CD14-positive monocyte (primary cell): ENCODE measurements around the gene LRRC45. TPM values are rescaled to one million over a fixed set of nuclear protein-coding genes. Genes with fewer than 3 reads are reported as not detected.

Experiments used
- DNase-seq, 3 donors: peaks; one replicate each; pipeline ENCODE4 v3.0.0-alpha.2; 2011 to 2022
- H2AFZ ChIP-seq: 2 replicates; pipeline ENCODE4 v1.6.0; 2012; ENCODE audit warnings: mild to moderate bottlenecking, low read depth, low read length, inconsistent platforms; ENCODE audit not compliant: insufficient read depth, poor library complexity, severe bottlenecking
- H3K27ac ChIP-seq, 2 donors: 1 replicate in 1 of 2; 2 replicates in 1 of 2; pipeline ENCODE4 v1.5.1; 2012 to 2013; ENCODE audit warnings: low read length in 2 of 2, control low read depth in 1 of 2, inconsistent platforms in 1 of 2, low read depth in 1 of 2, mild to moderate bottlenecking in 1 of 2
- H3K27me3 ChIP-seq, 2 donors: one replicate each; pipeline versions ENCODE4 v1.6.0 to v1.6.1; 2011 to 2013; ENCODE audit warnings: low read length in 2 of 2; ENCODE audit not compliant: control insufficient read depth in 2 of 2, insufficient read depth in 2 of 2
- H3K36me3 ChIP-seq, 2 donors: replicated peaks in 1 of 2; 1 replicate in 1 of 2; 2 replicates in 1 of 2; pipeline versions ENCODE4 v1.5.1 to v1.6.1; 2012 to 2013; ENCODE audit warnings: low read length in 2 of 2, control low read depth in 1 of 2, inconsistent platforms in 1 of 2, mild to moderate bottlenecking in 1 of 2; ENCODE audit not compliant: insufficient read depth in 2 of 2, control insufficient read depth in 1 of 2
- H3K4me1 ChIP-seq, 2 donors: 1 replicate in 1 of 2; 2 replicates in 1 of 2; pipeline versions ENCODE4 v1.5.1 to v1.6.1; 2012 to 2013; ENCODE audit warnings: low read length in 2 of 2, control low read depth in 1 of 2, inconsistent platforms in 1 of 2, mild to moderate bottlenecking in 1 of 2, moderate library complexity in 1 of 2; ENCODE audit not compliant: insufficient read depth in 2 of 2, control insufficient read depth in 1 of 2
- H3K4me2 ChIP-seq: replicated peaks from 2 replicates; pipeline ENCODE3; 2012; ENCODE audit warnings: low read length, moderate library complexity, mild to moderate bottlenecking; ENCODE audit not compliant: poor library complexity, severe bottlenecking; ENCODE audit errors: extremely low read depth
- H3K4me3 ChIP-seq, 3 experiments: fragments of 200-600 bp in 1 of 3; sonication (generic) in 1 of 3; replicated peaks in 1 of 3; 1 replicate in 2 of 3; 2 replicates in 1 of 3; pipeline ENCODE4 v1.5.1; 2011 to 2013; ENCODE audit warnings: low read length in 3 of 3, mild to moderate bottlenecking in 3 of 3, control low read depth in 2 of 3, low read depth in 2 of 3, inconsistent platforms in 1 of 3, moderate library complexity in 1 of 3
- H3K79me2 ChIP-seq: 2 replicates; pipeline ENCODE4 v1.6.0; 2012; ENCODE audit warnings: mild to moderate bottlenecking, control low read depth, inconsistent platforms, low read length, moderate library complexity; ENCODE audit not compliant: insufficient read depth
- H3K9ac ChIP-seq: 2 replicates; pipeline ENCODE4 v1.6.0; 2017; ENCODE audit warnings: low read length, mild to moderate bottlenecking; ENCODE audit not compliant: insufficient read depth, poor library complexity, severe bottlenecking
- H3K9me3 ChIP-seq, 2 donors: replicated peaks in 1 of 2; 1 replicate in 1 of 2; 2 replicates in 1 of 2; pipeline versions ENCODE4 v1.5.1 to v1.6.1; 2012 to 2013; ENCODE audit warnings: low read length in 2 of 2, control low read depth in 1 of 2; ENCODE audit not compliant: control insufficient read depth in 1 of 2, insufficient read depth in 1 of 2
- H4K20me1 ChIP-seq: 2 replicates; pipeline ENCODE4 v1.6.0; 2012; ENCODE audit warnings: mild to moderate bottlenecking, low read length, control low read depth, moderate library complexity; ENCODE audit not compliant: insufficient read depth
- H3K27ac Mint-ChIP-seq, 7 donors: one replicate each; pipeline ENCODE4 v1.8.0; 2020; ENCODE audit warnings: mild to moderate bottlenecking in 7 of 7, mixed read lengths in 7 of 7, moderate library complexity in 6 of 7, inconsistent platforms in 2 of 7
- H3K27me3 Mint-ChIP-seq, 3 donors: one replicate each; pipeline ENCODE4 v1.8.0; 2021 to 2022; ENCODE audit warnings: low read depth in 3 of 3, mild to moderate bottlenecking in 3 of 3, mixed read lengths in 3 of 3, moderate library complexity in 3 of 3, inconsistent platforms in 1 of 3
- H3K36me3 Mint-ChIP-seq, 2 donors: one replicate each; pipeline ENCODE4 v1.8.0; 2020; ENCODE audit warnings: mixed read lengths in 2 of 2, inconsistent platforms in 1 of 2, mild to moderate bottlenecking in 1 of 2
- H3K4me1 Mint-ChIP-seq: one replicate; pipeline ENCODE4 v1.8.0; 2020; ENCODE audit warnings: mild to moderate bottlenecking, mixed read lengths
- H3K4me3 Mint-ChIP-seq, 2 donors: one replicate each; pipeline ENCODE4 v1.8.0; 2020; ENCODE audit warnings: mild to moderate bottlenecking in 2 of 2, mixed read lengths in 2 of 2, moderate library complexity in 1 of 2
- H3K9me3 Mint-ChIP-seq, 7 donors: one replicate each; pipeline ENCODE4 v1.8.0; 2020 to 2022; ENCODE audit warnings: mixed read lengths in 7 of 7, mild to moderate bottlenecking in 6 of 7, moderate library complexity in 6 of 7, inconsistent platforms in 2 of 7
- CTCF ChIP-seq: fragments of 200-600 bp; IDR thresholded peaks from one replicate; pipeline ENCODE4 v1.8.0; 2022; ENCODE audit warnings: antibody characterized with exemption, mild to moderate bottlenecking
- WGBS: methylation state at CpG from one replicate; pipeline ENCODE4 v1.1.5; 2013; ENCODE audit warnings: missing lambda C conversion rate; ENCODE audit not compliant: insufficient coverage; 5-methylcytosine and 5-hydroxymethylcytosine counted together
- intact Hi-C, 2 donors: fragments of 100-400 bp; cut with micrococcal nuclease; formaldehyde crosslinking; loops; one replicate each; pipeline versions ENCODE4 v1.15.0 to v1.15.1; 2023
- polyA plus RNA-seq, 3 donors: library from polyadenylated mRNA; depleted of rRNA in 1 of 3; unstranded in 2 of 3; stranded (reverse) in 1 of 3; fragments of 300-500 nt in 2 of 3; fragments of >200 nt in 1 of 3; fragmentation: Illumina TruSeq in 2 of 3; gene quantifications; 1 replicate in 2 of 3; 2 replicates in 1 of 3; pipeline ENCODE4 v1.2.3, GENCODE V29; 2012 to 2021

Gene LRRC45
- polyA plus RNA-seq, 3 donors, result 2.6 to 12.2 (median 3.4) TPM

GRCh38 chr17:82047914-82048570 is 24.9 kb downstream of the LRRC45 start:
- Mint-ChIP-seq H3K36me3 (peaks cover 17 to 34% of the 10 kb centered on the region in 2 donors), H3K4me3 (no peak overlapping the region)
- intact Hi-C loops, result no loop called here

GRCh38 chr17:82048571-82048971 is 25.5 kb downstream of the LRRC45 start:
- H3K4me3 Mint-ChIP-seq, result no peak overlapping the region
- peaks cover 19% of the 10 kb centered on the region for H3K4me1 Mint-ChIP-seq
- H3K36me3 Mint-ChIP-seq, result peaks cover 17 to 39% of the 10 kb centered on the region in 2 donors
- TF ChIP-seq CTCF, result no peak
- H3K27ac Mint-ChIP-seq, result no peak overlapping the region
- Histone ChIP-seq H3K4me2 (no peak overlapping the region), H3K9ac (no peak overlapping the region), H3K79me2 (peaks cover 19% of the 10 kb centered on the region), H3K36me3 (peaks cover 23 to 32% of the 10 kb centered on the region in 2 donors), H4K20me1 (peaks cover 14% of the 10 kb centered on the region), H3K27ac (no peak overlapping the region), H3K9me3 (no peaks in the 10 kb centered on the region), H3K27me3 (no peaks in the 10 kb centered on the region), H3K4me3 (no peak overlapping the region), H2AFZ (no peak overlapping the region), H3K4me1 (peaks cover 20 to 28% of the 10 kb centered on the region in 2 donors)
- no peaks in the 10 kb centered on the region for H3K27me3 Mint-ChIP-seq
- no peaks in the 10 kb centered on the region for H3K9me3 Mint-ChIP-seq
- intact Hi-C loops, result no loop called here
- DNase-seq, result no peak
- 97% methylated on average over 16 of the region's 20 CpGs for WGBS

More at GRCh38 chr17:82047914-82048570, 24.9 kb downstream of the LRRC45 start:
- peaks cover 9% of the 10 kb centered on the region for H4K20me1 ChIP-seq
- DNase-seq, result no peak
- no peak for TF ChIP-seq CTCF
- H3K4me2 ChIP-seq, result no peak overlapping the region
- no peaks in the 10 kb centered on the region for H3K9me3 ChIP-seq
- no peak overlapping the region for H3K27ac ChIP-seq
- H3K36me3 ChIP-seq, result peaks cover 20 to 28% of the 10 kb centered on the region in 2 donors
- no peaks in the 10 kb centered on the region for H3K27me3 Mint-ChIP-seq
- no peak overlapping the region for H3K9ac ChIP-seq
- no peak overlapping the region for H3K4me3 ChIP-seq
- H3K27me3 ChIP-seq, result no peaks in the 10 kb centered on the region
- H3K4me1 ChIP-seq, result peaks cover 17 to 23% of the 10 kb centered on the region in 2 donors
- WGBS, result 98% methylated on average over 20 of the region's 25 CpGs
- H3K9me3 Mint-ChIP-seq, result no peaks in the 10 kb centered on the region
- H2AFZ ChIP-seq, result no peak overlapping the region
- peak overlapping the region in 1 of 7 donors; percentile 45 for H3K27ac Mint-ChIP-seq
- peaks cover 15% of the 10 kb centered on the region for H3K4me1 Mint-ChIP-seq
- H3K79me2 ChIP-seq, result peaks cover 13% of the 10 kb centered on the region
